Astrocyte (in vitro differentiated cells and primary cell): Measurements from ENCODE around the gene DUS3L.

Source experiments
- CTCF ChIP-seq: IDR thresholded peaks from 2 replicates; pipeline ENCODE4 v1.5.1; 2011; ENCODE audit warnings: low read depth, mild to moderate bottlenecking, inconsistent platforms, low read length, moderate library complexity; ENCODE audit not compliant: insufficient read depth
- EZH2 ChIP-seq: IDR thresholded peaks from 2 replicates; pipeline ENCODE4 v1.6.1; 2012; ENCODE audit warnings: mild to moderate bottlenecking, low read length, inconsistent platforms; ENCODE audit not compliant: insufficient read depth

GRCh38 chr19:5799247-5800241 lies 8.6 kb upstream of the DUS3L start:
- TF ChIP-seq CTCF (no peak), EZH2 (no peak)
